ENCODE measurements around the gene MTX1. TPM values are rescaled to one million over a fixed set of nuclear protein-coding genes. Genes with fewer than 3 reads are reported as not detected.

Gene MTX1
- total RNA-seq, 4 donors from 2014 or later = 20.5 to 54.8 (median 40.8) TPM

DNA sequence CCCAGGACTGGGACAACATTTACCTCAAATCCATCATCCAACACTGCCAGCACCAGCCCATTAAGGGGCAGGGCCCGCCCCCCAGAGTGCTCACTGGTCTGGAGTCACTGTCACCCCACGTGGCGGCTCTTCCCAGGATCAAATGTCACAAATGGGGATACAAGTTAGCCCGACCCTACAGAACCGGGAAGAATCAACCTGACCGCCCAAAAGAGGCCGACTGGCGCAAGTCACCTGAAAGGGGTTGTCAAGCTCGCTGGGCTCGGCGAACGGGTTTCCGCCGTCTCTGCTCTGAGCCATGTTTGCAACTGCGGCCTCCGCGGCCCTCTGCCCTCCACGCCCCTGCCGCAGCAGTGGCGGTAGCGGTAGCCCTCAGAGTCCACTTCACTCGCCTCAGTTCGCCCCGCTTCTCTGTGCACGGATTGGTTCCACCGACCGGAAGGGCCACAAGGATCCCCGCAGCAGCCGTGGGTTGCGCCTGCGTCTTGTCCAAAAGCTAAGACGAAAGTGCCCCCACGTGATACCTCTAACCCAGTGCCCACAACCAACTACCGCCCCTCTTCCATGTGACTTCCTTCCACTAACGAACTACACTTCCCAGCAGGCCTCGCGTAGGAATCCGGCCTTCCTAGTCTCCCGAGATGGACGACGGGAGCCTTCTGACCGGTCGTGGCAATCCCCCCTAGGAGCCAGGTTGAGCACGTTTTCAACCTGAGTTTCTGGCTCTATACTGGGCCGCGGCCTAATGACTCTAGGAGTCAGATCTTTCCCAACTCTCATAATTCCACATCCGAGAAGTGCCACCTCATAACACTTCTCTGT is 53.6 kb downstream of the MTX1 start, which contains the start of gene SCAMP3:
Gene SCAMP3 (minus strand): TSS at position 509 of the 822 bp plus-strand sequence. CDS start 209 bp downstream, at position 300.
- WGBS, 2 donors = 0 to 1% methylated on average over 35 to 39 of the region's 47 CpGs
- peak; percentile 98 for DNase-seq (ENCODE audit: low spot score in 2 of 2)
- H3K4me3 ChIP-seq (ENCODE audit: low read depth, poor library complexity, severe bottlenecking) = peak within 1 kb of the TSS; percentile 65
- TF ChIP-seq POLR2A (IDR thresholded peaks at IDR 0.05) = no peak
- TF ChIP-seq CTCF (IDR thresholded peaks at IDR 0.05) = no peak
- intact Hi-C loops (cut with DNase I; ENCODE audit: low total_unique reads) = loop anchor here (10.0 kb wide), 1 partner anchor 333 kb away; no protein-coding TSS in a partner anchor

- WGBS, 2 donors = 85 to 87% methylated on average over 11 of the region's 11 CpGs
- intact Hi-C loops (cut with DNase I; ENCODE audit: low total_unique reads) = loop anchor here (10.0 kb wide), 1 partner anchor 332 kb away; no protein-coding TSS in a partner anchor
- no peak for DNase-seq (ENCODE audit: low spot score in 2 of 2)
- no peak overlapping the region for H3K4me3 ChIP-seq (ENCODE audit: low read depth, poor library complexity, severe bottlenecking)
- TF ChIP-seq CTCF (IDR thresholded peaks at IDR 0.05) (no peak), POLR2A (IDR thresholded peaks at IDR 0.05) (no peak)
Observed at GRCh38 chr1:155263067-155263466, 54.6 kb downstream of the MTX1 start.

MicroRNAs encoded within 50 kb of the gene (microRNA counts, 767-probe panel; counts per million panel counts)
- microRNA hsa-miR-92b-3p = 0 to 358 counts per million in 2 donors

Other genes with a start within 250 kb of the MTX1 start
- 10 to 100 TPM; 31.9 to 38.0 (median 36.3) TPM for gene PYGO2, start 246.9 kb upstream of the MTX1 start, total RNA-seq
- gene SHC1, start 237.9 kb upstream of the MTX1 start, total RNA-seq = 10 to 100 TPM; 45.4 to 68.9 (median 66.4) TPM
- gene CKS1B, start 234.0 kb upstream of the MTX1 start, total RNA-seq = 10 to 100 TPM; 40.0 to 58.7 (median 45.3) TPM
- 10 to 100 TPM; 38.7 to 45.3 (median 41.6) TPM for gene FLAD1, start 225.4 kb upstream of the MTX1 start, total RNA-seq
- gene LENEP, start 215.1 kb upstream of the MTX1 start, total RNA-seq = 1 to 10 TPM in 1 of 4 donors, not detected in 3; 1.4 TPM
- 100 to 1,000 TPM; 270 to 295 (median 286) TPM for gene ZBTB7B, start 205.9 kb upstream of the MTX1 start, total RNA-seq
- 10 to 100 TPM in 1 of 4 donors, 1 to 10 TPM in 3; 3.8 to 11.5 (median 6.3) TPM for gene DCST2, start 174.9 kb upstream of the MTX1 start, total RNA-seq
- gene DCST1, start 174.9 kb upstream of the MTX1 start, total RNA-seq = 1 to 10 TPM in 2 of 4 donors, under 1 TPM in 2; 0.38 to 3.6 (median 0.87) TPM
- gene ADAM15, start 157.4 kb upstream of the MTX1 start, total RNA-seq = 100 to 1,000 TPM; 232 to 289 (median 279) TPM
- 10 to 100 TPM; 29.5 to 66.6 (median 52.9) TPM for gene EFNA4, start 145.0 kb upstream of the MTX1 start, total RNA-seq
- 100 to 1,000 TPM; 111 to 150 (median 129) TPM for gene EFNA3, start 129.9 kb upstream of the MTX1 start, total RNA-seq
- 100 to 1,000 TPM; 125 to 235 (median 185) TPM for gene EFNA1, start 80.8 kb upstream of the MTX1 start, total RNA-seq
- 10 to 100 TPM; 33.3 to 59.4 (median 43.7) TPM for gene SLC50A1, start 72.8 kb upstream of the MTX1 start, total RNA-seq
- 10 to 100 TPM; 19.2 to 74.7 (median 36.9) TPM for gene DPM3, start 68.2 kb upstream of the MTX1 start, total RNA-seq
- gene KRTCAP2, start 35.4 kb upstream of the MTX1 start, total RNA-seq = 100 to 1,000 TPM in 2 of 4 donors, 10 to 100 TPM in 2; 48.6 to 109 (median 97.6) TPM
- 1 to 10 TPM in 1 of 4 donors, under 1 TPM in 2, not detected in 1; 0.17 to 1.2 (median 0.62) TPM for gene TRIM46, start 34.8 kb upstream of the MTX1 start, total RNA-seq
- 10 to 100 TPM; 15.6 to 26.6 (median 20.2) TPM for gene THBS3, start 798 bp upstream of the MTX1 start, total RNA-seq
- 10 to 100 TPM in 3 of 4 donors, 1 to 10 TPM in 1; 9.6 to 26.0 (median 18.7) TPM for gene ENTREP3, start 46.8 kb downstream of the MTX1 start, total RNA-seq
- gene SCAMP3, start 53.7 kb downstream of the MTX1 start, total RNA-seq = 10 to 100 TPM; 67.8 to 96.9 (median 87.6) TPM
- 10 to 100 TPM; 24.6 to 55.8 (median 38.0) TPM for gene CLK2, start 64.8 kb downstream of the MTX1 start, total RNA-seq
- 1 to 10 TPM; 5.4 to 8.5 (median 6.4) TPM for gene HCN3, start 68.8 kb downstream of the MTX1 start, total RNA-seq
- gene PKLR, start 92.7 kb downstream of the MTX1 start, total RNA-seq = 1 to 10 TPM in 2 of 4 donors, under 1 TPM in 2; 0.13 to 1.7 (median 0.77) TPM
- gene FDPS, start 100.2 kb downstream of the MTX1 start, total RNA-seq = 100 to 1,000 TPM in 3 of 4 donors, 10 to 100 TPM in 1; 98.5 to 185 (median 141) TPM
- 10 to 100 TPM; 33.7 to 42.2 (median 41.1) TPM for gene RUSC1, start 112.2 kb downstream of the MTX1 start, total RNA-seq

Data from lower leg skin (tissue), 4 donors.